RWPE2 (cell line): Measurements from ENCODE around the gene EIF4E.
"Not testable (repeated sequence)": the region's sequence is repeated elsewhere in the genome, so short reads cannot be mapped to it uniquely, and the experiment has no call there.

Experiments used
- ATAC-seq: fragments of 200-7000 bp; cut with Tn5 transposase; 3 replicates; pipeline ENCODE4 v1.9.1; 2021; ENCODE audit warnings: low read depth
- DNase-seq: peaks from one replicate; pipeline ENCODE4 v3.0.0-alpha.2; 2020; ENCODE audit warnings: low spot score
- H3K27ac ChIP-seq: fragments of 450-650 bp; 2 replicates; pipeline ENCODE4 v1.5.1; 2017; ENCODE audit warnings: mild to moderate bottlenecking; ENCODE audit not compliant: poor library complexity, severe bottlenecking
- H3K27me3 ChIP-seq: fragments of 250-450 bp; sonication (Bioruptor Pico); 2 replicates; pipeline ENCODE4 v1.5.1; 2021; ENCODE audit warnings: mild to moderate bottlenecking, moderate library complexity; ENCODE audit not compliant: insufficient read depth, poor library complexity, severe bottlenecking
- H3K36me3 ChIP-seq: fragments of 250-450 bp; sonication (Bioruptor Pico); 2 replicates; pipeline ENCODE4 v1.5.1; 2020; ENCODE audit warnings: low read depth, mild to moderate bottlenecking, moderate library complexity
- H3K4me1 ChIP-seq: fragments of 250-450 bp; sonication (Bioruptor Pico); 2 replicates; pipeline ENCODE4 v1.5.1; 2021; ENCODE audit warnings: mild to moderate bottlenecking, moderate library complexity; ENCODE audit not compliant: insufficient read depth, poor library complexity, severe bottlenecking
- H3K4me3 ChIP-seq: fragments of 250-450 bp; sonication (Bioruptor Pico); 2 replicates; pipeline ENCODE4 v1.5.1; 2021; ENCODE audit warnings: mild to moderate bottlenecking, moderate library complexity; ENCODE audit not compliant: severe bottlenecking
- H3K9me3 ChIP-seq: fragments of 250-450 bp; sonication (Bioruptor Pico); 2 replicates; pipeline ENCODE4 v1.5.1; 2021; ENCODE audit warnings: mild to moderate bottlenecking, moderate library complexity; ENCODE audit not compliant: severe bottlenecking
- CTCF ChIP-seq: fragments of 450-650 bp; IDR thresholded peaks from one replicate; pipeline ENCODE4 v1.5.1; 2017; ENCODE audit warnings: mild to moderate bottlenecking, moderate library complexity; ENCODE audit not compliant: poor library complexity, severe bottlenecking

Gene EIF4E

GRCh38 chr4:98848448-98848847, 80.5 kb downstream of the EIF4E start:
- H3K4me1 ChIP-seq, result no peaks in the 10 kb centered on the region
- H3K9me3 ChIP-seq, result no peaks in the 10 kb centered on the region
- H3K36me3 ChIP-seq, result no peaks in the 10 kb centered on the region
- H3K4me3 ChIP-seq, result no peak overlapping the region
- H3K27ac ChIP-seq, result no peak overlapping the region
- ATAC-seq (no peak), DNase-seq (no peak)
- H3K27me3 ChIP-seq, result no peaks in the 10 kb centered on the region
- TF ChIP-seq CTCF, result no peak

GRCh38 chr4:98845960-98846359, 83.0 kb downstream of the EIF4E start:
- Histone ChIP-seq H3K36me3 (no peaks in the 10 kb centered on the region), H3K9me3 (no peaks in the 10 kb centered on the region), H3K4me1 (no peaks in the 10 kb centered on the region), H3K27me3 (no peaks in the 10 kb centered on the region), H3K4me3 (no peak overlapping the region), H3K27ac (no peak overlapping the region)
- ATAC-seq, result no peak
- DNase-seq, result no peak
- TF ChIP-seq CTCF, result no peak

- H3K4me3 ChIP-seq, H3K9me3 ChIP-seq, ATAC-seq, H3K4me1 ChIP-seq, H3K27ac ChIP-seq, DNase-seq, H3K27me3 ChIP-seq, H3K36me3 ChIP-seq: not testable (repeated sequence)
Measured at GRCh38 chr4:98842917-98843316, 86.0 kb downstream of the EIF4E start.

GRCh38 chr4:98838977-98839618, 89.8 kb downstream of the EIF4E start:
- ATAC-seq, result no peak

GRCh38 chr4:98838531-98838930, 90.4 kb downstream of the EIF4E start:
- no peak overlapping the region for H3K27ac ChIP-seq

More at GRCh38 chr4:98838977-98839618, 89.8 kb downstream of the EIF4E start:
- Histone ChIP-seq H3K36me3 (no peaks in the 10 kb centered on the region), H3K27me3 (no peaks in the 10 kb centered on the region), H3K9me3 (no peaks in the 10 kb centered on the region), H3K27ac (no peak overlapping the region), H3K4me1 (no peaks in the 10 kb centered on the region), H3K4me3 (no peak overlapping the region)
- DNase-seq, result no peak
- peak; percentile 7 for TF ChIP-seq CTCF

More at GRCh38 chr4:98838531-98838930, 90.4 kb downstream of the EIF4E start:
- DNase-seq (no peak), ATAC-seq (no peak)
- H3K4me1 ChIP-seq, result no peaks in the 10 kb centered on the region
- no peak overlapping the region for H3K4me3 ChIP-seq
- no peaks in the 10 kb centered on the region for H3K9me3 ChIP-seq
- TF ChIP-seq CTCF, result no peak
- H3K36me3 ChIP-seq, result no peaks in the 10 kb centered on the region
- H3K27me3 ChIP-seq, result no peaks in the 10 kb centered on the region
